Mucosa of stomach (tissue), 1 donor: ENCODE measurements around the gene HNRNPK.

Source experiments
- H3K27me3 ChIP-seq: one replicate; pipeline ENCODE4 v1.7.0; 2013; ENCODE audit warnings: mild to moderate bottlenecking, low read length; ENCODE audit not compliant: control insufficient read depth, insufficient read depth
- H3K36me3 ChIP-seq: one replicate; pipeline ENCODE4 v1.7.0; 2013; ENCODE audit warnings: low read length; ENCODE audit not compliant: control insufficient read depth, insufficient read depth
- H3K4me1 ChIP-seq: one replicate; pipeline ENCODE4 v1.7.0; 2013; ENCODE audit warnings: mild to moderate bottlenecking, low read length; ENCODE audit not compliant: control insufficient read depth, insufficient read depth
- H3K4me3 ChIP-seq: one replicate; pipeline ENCODE4 v1.7.0; 2013; ENCODE audit warnings: low read length
- H3K9ac ChIP-seq: one replicate; pipeline ENCODE4 v1.7.0; 2013; ENCODE audit warnings: mild to moderate bottlenecking, low read length, moderate library complexity
- H3K9me3 ChIP-seq: one replicate; pipeline ENCODE4 v1.7.0; 2013; ENCODE audit warnings: mild to moderate bottlenecking, low read length, moderate library complexity; ENCODE audit not compliant: control insufficient read depth
- donor health status: Pancreatic carcinoma.

Gene HNRNPK

GRCh38 chr9:83920927-83921707 is 58.9 kb downstream of the HNRNPK start, which contains the start of gene KIF27:
Gene KIF27, minus strand, starts transcription at chr9:83921432. Its CDS starts 5,841 bp downstream, at chr9:83915591.
- Histone ChIP-seq H3K4me3 (peak within 1 kb of the TSS; percentile 32), H3K4me1 (no peaks in the 10 kb centered on the region), H3K9me3 (no peaks in the 10 kb centered on the region), H3K36me3 (no peaks in the 10 kb centered on the region), H3K27me3 (no peaks in the 10 kb centered on the region), H3K9ac (peak within 1 kb of the TSS; percentile 74)

GRCh38 chr9:83920469-83920926 is 59.5 kb downstream of the HNRNPK start:
- Histone ChIP-seq H3K4me3 (peak overlapping the region; percentile 32), H3K9ac (peak overlapping the region; percentile 74), H3K36me3 (no peaks in the 10 kb centered on the region), H3K4me1 (no peaks in the 10 kb centered on the region), H3K9me3 (no peaks in the 10 kb centered on the region), H3K27me3 (no peaks in the 10 kb centered on the region)

GRCh38 chr9:83919111-83919510 is 60.9 kb downstream of the HNRNPK start:
- no peaks in the 10 kb centered on the region for H3K4me1 ChIP-seq
- H3K27me3 ChIP-seq: no peaks in the 10 kb centered on the region
- no peaks in the 10 kb centered on the region for H3K9me3 ChIP-seq
- H3K4me3 ChIP-seq: no peak overlapping the region
- H3K9ac ChIP-seq: no peak overlapping the region
- no peaks in the 10 kb centered on the region for H3K36me3 ChIP-seq
